GM23248 (cell line): Measurements from ENCODE around the gene KCNIP3.

Experiments
- EZH2 ChIP-seq: fragments of 200-600 bp; sonication (generic); IDR thresholded peaks from 2 replicates; pipeline ENCODE4 v1.6.1; 2018; ENCODE audit warnings: antibody characterized with exemption, mild to moderate bottlenecking; ENCODE audit not compliant: insufficient read depth, poor library complexity, severe bottlenecking
- EZH2phosphoT487 ChIP-seq: fragments of 200-600 bp; sonication (generic); IDR thresholded peaks from 2 replicates; pipeline ENCODE4 v1.6.1; 2018; ENCODE audit warnings: antibody characterized with exemption, moderate library complexity, mild to moderate bottlenecking, low read depth; ENCODE audit not compliant: insufficient read depth

GRCh38 chr2:95393901-95394300 lies 96.8 kb downstream of the KCNIP3 start:
- no peak for TF ChIP-seq EZH2
- no peak for TF ChIP-seq EZH2phosphoT487
